HG03378 (cell line): ENCODE data around the gene TMEM61.
"Not testable (repeated sequence)": the region's sequence is repeated elsewhere in the genome, so short reads cannot be mapped to it uniquely, and the experiment has no call there.

Experiments
- ATAC-seq: cut with Tn5 transposase; IDR thresholded peaks from one replicate; pipeline ENCODE4 v1.9.1; 2021; ENCODE audit warnings: mild to moderate bottlenecking, moderate library complexity; ENCODE audit not compliant: unreplicated experiment

The TMEM61 gene

DNA sequence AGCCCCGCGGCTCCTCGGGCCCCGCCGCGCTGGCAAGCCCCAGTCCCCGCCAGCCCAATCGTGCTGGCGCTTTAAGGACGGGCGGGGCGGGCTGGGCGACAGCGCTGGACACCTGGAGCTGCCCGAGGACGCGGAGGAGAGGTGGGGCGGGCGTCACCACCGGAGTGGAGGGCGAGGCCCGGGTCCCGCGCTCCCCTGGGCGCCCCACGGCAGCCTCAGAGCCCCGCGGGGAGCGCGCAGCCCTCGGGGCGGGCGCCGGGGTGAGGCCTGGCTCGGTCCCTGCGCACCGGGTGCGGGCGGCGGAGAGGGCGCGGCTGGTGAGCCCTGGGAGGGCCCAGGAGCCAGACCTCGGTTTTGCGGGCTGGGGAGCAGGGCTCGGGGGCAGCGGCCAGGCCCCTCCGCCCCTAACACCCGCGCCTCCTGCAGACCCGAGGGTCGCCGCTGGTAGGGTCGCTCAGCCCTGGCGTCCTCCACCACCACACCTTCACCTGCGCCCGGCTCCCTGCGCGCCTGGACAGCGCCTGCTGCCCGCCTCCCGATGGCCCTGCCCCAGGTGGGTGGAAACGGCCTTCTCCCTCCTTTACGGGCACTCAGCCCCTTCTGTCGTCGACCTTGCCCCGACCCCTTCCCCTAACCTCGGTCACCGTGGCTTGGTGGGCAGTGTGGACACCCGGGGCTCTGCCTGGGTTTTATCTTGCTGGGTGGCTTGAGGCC, at the start of gene TMEM61:
TSS of gene TMEM61 (plus strand) at position 101 of the 714 bp plus-strand sequence. CDS start at position 539, 438 bp downstream.
- ATAC-seq, result no peak

DNA sequence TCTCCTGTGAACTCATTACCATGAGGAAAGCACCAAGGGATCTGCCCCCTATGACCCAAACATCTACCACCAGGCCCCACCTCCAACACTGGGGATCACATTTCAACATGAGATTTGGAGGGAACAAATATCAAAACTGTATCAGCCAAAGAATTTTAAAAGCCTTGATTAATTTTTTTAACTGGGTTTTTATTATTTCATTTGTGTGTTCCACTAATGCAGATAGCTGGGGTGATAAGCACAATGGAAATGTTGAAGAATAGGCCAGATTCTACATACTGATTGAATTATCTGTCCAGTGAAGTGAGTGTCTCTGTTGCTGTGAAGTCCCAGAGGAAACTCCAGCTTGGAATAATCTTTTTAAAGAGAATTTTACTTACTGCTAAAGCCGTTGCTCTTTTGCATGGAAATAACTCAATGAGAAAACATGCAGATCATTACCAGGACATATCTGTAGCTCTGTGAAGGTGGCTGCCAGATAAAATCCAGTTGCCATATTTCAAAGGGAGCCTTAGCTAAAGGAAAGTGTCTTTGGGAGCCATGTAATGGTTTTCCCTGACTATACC, 49.1 kb upstream of the TMEM61 start:
- ATAC-seq, result no peak

GRCh38 chr1:54934081-54934480, 46.3 kb upstream of the TMEM61 start:
- ATAC-seq, result not testable (repeated sequence)

- no peak for ATAC-seq
Measured at GRCh38 chr1:54934869-54935268, 45.6 kb upstream of the TMEM61 start.

GRCh38 chr1:54936791-54937190, 43.6 kb upstream of the TMEM61 start:
- no peak for ATAC-seq

DNA sequence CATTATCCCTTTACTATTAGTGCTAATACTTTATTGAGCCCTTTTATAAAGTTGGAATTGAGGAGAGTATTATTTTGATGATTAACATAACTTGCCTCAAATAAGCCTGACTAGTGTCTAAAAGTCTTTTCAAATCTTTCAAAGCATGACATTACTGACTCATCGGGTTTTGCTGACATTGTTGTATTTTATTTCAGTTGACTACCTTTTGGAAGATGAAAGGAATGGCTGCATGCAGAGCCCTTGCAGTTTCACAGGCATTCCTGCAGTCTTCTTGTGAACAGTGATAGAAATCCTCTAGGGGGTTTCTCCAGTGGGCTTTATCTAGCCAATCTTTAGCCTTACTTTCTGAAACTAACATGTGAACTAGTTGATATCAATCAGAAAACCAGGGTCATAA, 43.0 kb upstream of the TMEM61 start:
- ATAC-seq, result no peak

DNA sequence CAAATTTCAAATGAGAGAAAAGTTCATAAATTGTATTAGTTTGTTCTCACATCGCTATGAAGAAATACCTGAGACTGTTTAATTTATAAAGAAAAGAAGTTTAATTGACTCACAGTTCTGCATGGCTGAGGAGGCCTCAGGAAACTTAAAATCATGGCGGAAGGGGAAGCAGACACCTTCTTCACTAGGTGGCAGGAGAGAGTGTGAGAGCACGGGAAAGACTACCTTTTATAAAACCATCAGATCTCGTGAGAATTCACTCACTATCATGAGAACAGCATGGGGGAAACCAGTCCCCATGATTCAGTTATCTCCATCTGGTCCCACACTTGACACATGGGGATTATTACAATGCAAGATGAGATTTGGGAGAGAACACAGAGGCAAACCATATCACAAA, 41.5 kb upstream of the TMEM61 start:
- ATAC-seq, result not testable (repeated sequence)

DNA sequence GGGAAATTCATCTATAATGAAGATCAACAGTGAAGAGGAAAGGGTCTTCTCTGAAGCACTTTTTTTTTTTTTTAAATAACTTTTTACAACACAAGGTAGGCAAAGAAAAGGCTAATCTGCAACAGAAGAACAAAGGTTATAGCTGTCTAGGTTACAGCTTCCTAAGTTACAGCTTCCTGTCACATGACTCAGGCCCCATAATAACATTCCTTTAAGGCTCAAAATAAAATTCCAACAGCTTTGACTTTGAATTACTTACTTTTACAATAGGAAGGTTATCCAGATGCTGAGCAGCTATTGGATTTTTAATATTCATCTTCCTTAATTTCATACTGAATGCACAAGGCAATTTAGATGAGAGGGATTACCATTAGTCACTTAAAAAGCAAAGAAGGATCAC, 40.4 kb upstream of the TMEM61 start:
- ATAC-seq, result no peak

GRCh38 chr1:54942976-54943375, 37.5 kb upstream of the TMEM61 start:
- ATAC-seq, result no peak

GRCh38 chr1:54944610-54945392, 35.6 kb upstream of the TMEM61 start:
- ATAC-seq, result no peak

DNA sequence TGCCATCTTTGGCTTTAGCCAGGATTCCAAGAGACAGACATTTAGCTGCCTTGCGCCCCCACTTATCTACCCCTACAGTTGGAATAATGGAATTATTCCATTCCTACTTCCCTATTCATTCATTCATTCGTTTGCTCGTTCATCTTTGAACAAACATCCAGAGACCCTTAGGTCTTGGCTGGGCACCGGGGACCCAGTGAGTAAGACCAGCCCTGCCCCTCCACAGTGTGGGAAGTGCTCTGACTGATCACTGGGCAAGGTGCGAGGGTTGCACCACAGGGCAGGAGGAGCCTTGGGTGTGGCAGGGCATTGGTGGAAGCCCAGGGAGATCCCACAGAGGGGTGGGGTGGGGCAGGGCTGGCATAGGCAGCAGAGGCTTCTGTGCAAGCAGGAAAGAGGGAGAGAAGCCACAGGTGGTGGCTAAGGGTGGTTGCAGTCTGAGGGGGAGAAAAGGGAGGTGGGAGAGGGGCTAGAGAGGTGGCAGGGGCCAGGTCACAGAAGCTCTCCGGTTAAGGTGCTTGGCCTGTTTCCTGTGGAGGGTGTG, 35.0 kb upstream of the TMEM61 start:
- no peak for ATAC-seq

GRCh38 chr1:54947540-54947939, 32.9 kb upstream of the TMEM61 start:
- ATAC-seq, result no peak

- ATAC-seq, result no peak
Measured at GRCh38 chr1:54949053-54949452, 31.4 kb upstream of the TMEM61 start.

DNA sequence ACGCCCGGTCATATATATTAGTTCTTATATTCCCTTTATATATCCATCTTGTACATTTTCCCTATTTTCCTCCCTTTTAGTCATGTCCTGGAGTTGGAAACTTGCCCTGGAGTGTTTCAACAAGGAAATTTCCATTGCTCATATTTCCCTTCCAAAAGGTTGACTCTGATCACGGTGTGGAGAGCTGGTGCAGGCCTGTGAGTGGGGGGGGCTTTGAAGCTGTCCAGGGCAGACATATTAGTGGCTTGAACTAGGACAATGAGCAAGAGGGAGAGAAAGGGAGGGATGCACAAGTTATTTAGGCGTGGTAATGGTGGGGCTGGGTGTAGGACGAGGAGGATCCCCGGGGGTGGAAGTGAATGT, 30.4 kb upstream of the TMEM61 start:
- no peak for ATAC-seq

DNA sequence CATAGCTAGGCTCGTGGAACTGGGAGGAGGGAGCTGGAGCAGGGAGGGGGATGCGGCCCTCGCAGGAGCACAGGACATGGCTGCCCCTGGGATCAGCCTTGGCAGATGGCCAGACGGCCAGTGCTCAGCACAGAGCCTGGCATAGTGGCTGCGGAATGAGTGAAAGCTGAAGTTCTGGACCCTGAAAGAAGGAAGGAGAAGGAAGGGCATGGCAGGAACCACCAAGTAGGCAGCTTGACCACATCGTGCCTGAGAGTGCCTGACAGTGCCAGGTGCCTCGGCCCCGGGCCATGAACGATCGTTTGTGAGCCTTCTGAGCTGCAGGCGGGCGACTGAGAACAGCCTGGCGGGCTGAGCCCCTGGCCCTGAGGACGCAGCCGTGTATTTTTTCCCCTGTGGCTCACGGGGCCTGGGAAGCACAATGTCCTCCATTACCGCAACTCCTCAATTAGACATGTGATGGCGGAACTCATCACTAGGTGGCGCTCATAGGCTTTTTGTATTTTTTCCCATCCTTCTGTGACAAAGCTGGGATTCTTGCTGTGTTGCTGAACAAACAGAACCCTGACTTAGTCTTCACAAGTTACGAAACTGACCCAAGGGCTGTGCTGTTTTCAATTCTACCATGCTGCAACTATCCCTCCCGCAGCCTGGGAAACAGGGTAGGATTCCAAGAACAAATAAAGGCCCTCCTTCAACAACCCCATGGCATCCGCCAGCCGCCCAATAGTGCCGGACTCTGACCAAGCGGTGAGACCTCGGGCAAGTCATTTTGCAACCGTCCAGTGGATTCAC, 29.9 kb upstream of the TMEM61 start:
- ATAC-seq, result no peak

DNA sequence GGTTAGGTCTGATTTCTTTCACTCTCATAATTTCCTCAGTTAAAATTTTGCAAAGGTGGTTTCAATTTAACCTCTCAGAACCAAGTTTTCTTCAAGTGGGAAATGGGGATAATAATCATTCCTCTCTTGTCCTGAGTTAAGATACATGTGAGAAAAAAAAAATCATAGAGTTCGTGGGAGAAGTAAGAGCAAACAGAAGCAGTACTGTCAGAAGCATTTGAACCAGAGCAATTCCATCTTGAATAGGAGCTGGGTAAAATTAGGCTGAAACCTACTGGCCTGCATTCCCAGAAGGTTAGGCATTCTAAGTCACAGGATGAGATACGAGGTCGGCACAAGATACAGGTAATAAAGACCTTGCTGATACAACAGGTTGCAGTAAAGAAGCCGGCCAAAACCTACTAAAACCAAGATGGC, 28.6 kb upstream of the TMEM61 start:
- ATAC-seq, result no peak

GRCh38 chr1:54952950-54953718, 27.3 kb upstream of the TMEM61 start:
- ATAC-seq, result no peak

- ATAC-seq, result no peak
Measured at GRCh38 chr1:54953846-54954245, 26.6 kb upstream of the TMEM61 start.

- ATAC-seq, result no peak
Measured at GRCh38 chr1:54955359-54955758, 25.1 kb upstream of the TMEM61 start.

- no peak for ATAC-seq
Measured at GRCh38 chr1:54956726-54957125, 23.7 kb upstream of the TMEM61 start.
